GM12892 (cell line): Measurements from ENCODE around the gene DENND6B.

Experiments used
- POLR2A ChIP-seq: IDR thresholded peaks from 2 replicates; pipeline ENCODE4 v1.6.1; 2011; ENCODE audit warnings: low read depth, low read length, control low read depth
- POLR2AphosphoS5 ChIP-seq: IDR thresholded peaks from 2 replicates; pipeline ENCODE4 v1.6.1; 2011; ENCODE audit warnings: low read depth, low read length, control low read depth
- TAF1 ChIP-seq: IDR thresholded peaks from 2 replicates; pipeline ENCODE4 v1.6.1; 2011; ENCODE audit warnings: low read depth, mild to moderate bottlenecking, control low read depth, low read length, borderline replicate concordance

GRCh38 chr22:50325444-50326224 is 1.2 kb downstream of the DENND6B start:
- no peak for TF ChIP-seq POLR2AphosphoS5
- TF ChIP-seq POLR2A: no peak
- no peak for TF ChIP-seq TAF1
